Frontal cortex (tissue), 4 donors: ENCODE measurements around the gene GPHB5. TPM values are rescaled to one million over a fixed set of nuclear protein-coding genes. Genes with fewer than 3 reads are reported as not detected.
"Not testable (repeated sequence)": the region's sequence is repeated elsewhere in the genome, so short reads cannot be mapped to it uniquely, and the experiment has no call there.

Source experiments
- DNase-seq, 2 donors: peaks; one replicate each; pipeline ENCODE4 v3.0.0; 2012; ENCODE audit warnings: low spot score in 2 of 2
- FAIRE-seq: peaks from 2 replicates; lab custom pipeline; 2012; peaks lifted over from hg19 to GRCh38; lab: Jason Lieb, UNC
- total RNA-seq: library from RNA; depleted of rRNA; stranded (reverse); fragments of >200 nt; gene quantifications from one replicate; pipeline ENCODE4 v1.2.3, GENCODE V29; 2014
- donor health status: control.
- donor health status: control.
- donor health status: control.

Gene GPHB5, protein sequence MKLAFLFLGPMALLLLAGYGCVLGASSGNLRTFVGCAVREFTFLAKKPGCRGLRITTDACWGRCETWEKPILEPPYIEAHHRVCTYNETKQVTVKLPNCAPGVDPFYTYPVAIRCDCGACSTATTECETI
- not detected for total RNA-seq

DNA sequence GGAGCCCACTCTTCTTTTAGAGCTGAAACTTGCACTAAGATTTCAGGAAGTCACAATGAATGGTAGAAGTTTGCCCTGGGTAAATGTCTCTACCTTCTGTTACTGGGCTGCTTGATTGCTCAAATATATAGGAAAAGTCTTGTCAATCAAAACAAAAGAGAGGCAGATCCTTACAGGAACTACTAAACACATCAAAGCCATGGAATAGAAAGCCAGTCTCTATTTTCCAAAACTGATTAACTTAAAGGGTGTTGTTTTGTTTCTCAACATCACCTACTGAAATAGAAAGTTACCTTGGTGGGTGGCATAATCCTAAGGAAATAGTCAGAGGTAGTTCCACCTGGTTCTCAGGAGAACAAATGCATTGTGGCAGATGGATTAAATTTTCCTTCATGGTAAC, at the start of gene GPHB5:
GPHB5 (minus strand) TSS at position 101 of the 400 bp plus-strand sequence. CDS start 1,086 bp downstream, outside the sequence.
- FAIRE-seq, result no peak
- DNase-seq, result no peak

DNA sequence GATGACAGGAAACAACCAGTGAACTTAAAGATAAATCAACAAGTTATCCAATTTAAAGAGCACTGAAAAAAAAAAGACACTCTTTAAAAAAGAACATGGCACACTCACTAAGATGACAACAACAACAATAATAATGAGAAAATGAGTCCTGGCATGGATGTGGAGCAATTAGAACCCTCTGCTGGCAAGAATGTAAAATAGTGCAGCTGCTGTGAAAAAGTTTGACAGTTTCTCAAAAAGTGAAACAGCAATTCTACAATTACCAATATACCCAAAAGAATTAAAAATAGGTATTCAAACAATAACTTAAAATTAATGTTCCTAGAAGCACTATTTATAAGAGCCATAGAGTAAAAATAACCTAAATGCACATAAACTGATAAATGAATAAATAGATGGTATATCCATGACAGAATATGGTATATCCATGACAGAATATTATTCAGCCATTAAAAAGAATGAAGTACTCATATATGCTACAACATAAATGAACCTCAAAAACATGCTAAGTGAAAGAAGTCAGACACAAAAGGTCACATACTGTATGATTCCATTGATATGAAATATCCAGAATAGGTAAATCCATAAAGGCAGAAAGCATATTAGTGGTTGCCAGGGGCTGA, 49.1 kb upstream of the GPHB5 start:
- FAIRE-seq, result peak; percentile 23
- DNase-seq, result no peak

DNA sequence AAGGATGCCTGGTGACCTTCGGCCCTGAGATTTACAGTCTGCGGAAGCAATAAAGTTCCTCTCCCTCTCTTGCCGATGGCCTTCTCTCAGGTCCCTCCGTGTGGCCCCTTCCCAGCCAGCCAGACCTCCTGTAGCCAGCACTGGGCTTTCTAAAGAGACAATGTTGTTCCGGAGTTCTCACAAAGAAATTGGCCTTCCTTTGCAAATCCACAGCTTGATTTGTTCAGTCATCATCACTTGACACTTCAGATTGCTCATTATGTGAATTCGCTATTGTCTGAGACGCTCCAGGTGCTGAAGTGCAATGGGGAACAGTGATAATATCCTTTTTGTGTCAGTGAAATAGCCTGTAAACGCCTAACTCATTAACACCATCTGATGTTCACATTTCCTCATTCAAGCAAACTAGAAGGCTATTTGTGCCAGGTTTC, 43.7 kb upstream of the GPHB5 start:
- no peak for DNase-seq
- FAIRE-seq, result no peak

DNA sequence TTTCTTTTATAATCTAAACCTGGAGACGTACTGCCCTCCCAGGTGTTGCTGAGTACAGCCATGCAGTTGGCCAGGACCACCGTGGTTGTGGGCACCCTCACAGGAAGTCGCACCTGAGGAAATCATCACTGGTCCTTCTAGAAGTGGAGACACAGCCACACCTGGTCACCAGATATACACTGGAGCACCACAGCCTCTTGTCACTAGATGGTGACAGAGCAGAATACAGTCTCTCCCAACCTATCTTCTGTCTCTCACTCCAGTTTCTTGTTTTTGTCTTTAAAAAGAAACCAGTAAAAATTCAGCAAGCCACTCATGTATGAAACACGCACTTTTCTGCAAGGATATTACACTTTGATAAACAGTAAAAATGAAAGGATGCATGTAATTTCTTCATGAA, 43.1 kb upstream of the GPHB5 start:
- DNase-seq (no peak), FAIRE-seq (no peak)

DNA sequence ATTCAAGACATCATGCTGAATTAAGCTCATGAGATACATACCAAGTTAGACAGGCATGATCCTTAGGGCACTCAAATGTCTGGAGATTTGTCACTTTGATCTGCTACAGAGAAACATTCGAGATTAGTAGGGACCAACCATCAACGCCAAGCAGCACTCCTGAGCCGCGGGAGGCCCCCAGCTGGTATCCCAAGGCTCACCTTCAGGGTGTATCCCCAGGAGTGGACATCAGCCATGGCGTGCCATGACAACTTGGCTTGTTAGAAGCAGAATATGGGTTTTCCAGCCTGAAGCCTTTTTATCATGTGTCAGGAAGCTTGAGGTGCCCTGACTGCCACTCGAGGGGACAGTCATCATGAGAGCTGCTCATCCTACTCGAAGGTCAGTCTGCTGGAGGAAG, 39.1 kb upstream of the GPHB5 start:
- FAIRE-seq, result no peak
- DNase-seq, result no peak

DNA sequence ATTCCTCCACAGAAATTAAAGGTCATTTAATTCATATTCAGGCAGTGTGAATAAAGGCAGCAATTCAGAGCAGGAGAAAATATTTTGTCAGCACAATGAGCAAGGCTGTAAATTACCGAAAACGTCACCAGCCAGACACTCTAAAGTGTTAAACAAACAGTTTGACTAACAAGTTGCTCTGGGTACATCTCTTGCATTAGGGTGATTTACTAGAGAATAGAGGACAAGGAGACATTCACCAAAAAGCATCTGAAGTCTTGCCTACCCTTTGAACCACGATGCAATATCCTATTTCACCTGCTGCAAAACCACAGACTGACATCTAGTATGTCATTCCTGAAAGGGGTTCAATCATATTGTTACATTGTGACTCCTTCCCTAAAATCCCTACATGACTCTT, 27.1 kb upstream of the GPHB5 start:
- DNase-seq, result no peak
- FAIRE-seq, result no peak

DNA sequence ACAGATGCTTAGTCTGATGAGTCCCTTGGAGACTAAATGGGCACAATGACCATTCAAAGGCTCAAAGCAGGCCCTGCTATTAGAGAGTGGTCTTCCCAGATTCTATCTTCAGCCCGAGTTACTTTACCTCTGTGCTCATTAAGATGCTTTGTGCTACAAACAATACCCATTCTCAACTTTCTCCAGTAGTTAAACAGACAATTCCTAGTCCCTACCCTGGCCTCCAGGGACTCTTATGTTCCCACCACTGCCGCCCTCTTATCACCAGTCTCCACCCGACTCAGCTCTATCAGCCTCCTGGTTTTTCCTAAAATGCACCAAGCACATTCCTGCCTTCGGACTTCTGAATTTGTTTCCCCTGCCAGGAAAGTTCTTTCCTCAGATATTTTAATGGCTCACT, 25.6 kb upstream of the GPHB5 start:
- DNase-seq (no peak), FAIRE-seq (no peak)

DNA sequence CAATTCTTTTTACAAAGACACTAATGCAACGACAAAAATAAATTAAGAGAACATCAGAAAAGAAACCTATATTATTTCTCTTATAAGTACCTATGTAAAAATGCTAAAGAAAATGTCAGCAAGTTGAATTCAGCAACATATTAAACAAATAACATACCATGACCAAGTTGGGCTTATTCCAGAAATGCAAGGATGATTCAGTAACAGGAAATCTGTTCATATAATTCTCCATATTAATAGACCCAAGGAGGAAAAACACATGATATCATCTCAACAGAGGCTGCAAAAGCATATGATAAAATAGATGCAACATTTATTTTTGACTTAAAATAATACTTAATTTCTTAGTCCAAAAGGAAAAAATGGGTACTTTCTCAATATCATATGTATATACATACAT, 25.1 kb upstream of the GPHB5 start:
- FAIRE-seq, result no peak
- DNase-seq, result no peak

DNA sequence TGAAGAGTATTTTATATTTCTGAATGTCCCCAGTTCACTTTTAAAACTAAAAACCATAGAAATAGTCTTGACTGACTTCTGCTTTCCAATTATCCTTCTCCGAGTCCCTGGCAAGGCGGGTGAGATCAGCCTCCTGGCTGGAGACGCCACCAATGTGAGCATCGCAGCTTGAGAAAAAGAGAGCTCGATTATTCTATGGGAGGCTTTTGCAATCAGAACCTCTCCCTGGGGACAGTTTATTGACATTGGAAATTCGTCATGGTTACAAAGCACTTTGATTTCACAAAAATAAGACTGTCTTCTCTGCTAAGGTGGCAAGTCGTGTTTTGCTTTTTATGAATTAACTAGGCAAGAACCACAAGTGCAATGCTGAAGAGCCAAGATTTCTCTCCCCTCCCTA, 23.6 kb upstream of the GPHB5 start:
- DNase-seq, result no peak
- no peak for FAIRE-seq

DNA sequence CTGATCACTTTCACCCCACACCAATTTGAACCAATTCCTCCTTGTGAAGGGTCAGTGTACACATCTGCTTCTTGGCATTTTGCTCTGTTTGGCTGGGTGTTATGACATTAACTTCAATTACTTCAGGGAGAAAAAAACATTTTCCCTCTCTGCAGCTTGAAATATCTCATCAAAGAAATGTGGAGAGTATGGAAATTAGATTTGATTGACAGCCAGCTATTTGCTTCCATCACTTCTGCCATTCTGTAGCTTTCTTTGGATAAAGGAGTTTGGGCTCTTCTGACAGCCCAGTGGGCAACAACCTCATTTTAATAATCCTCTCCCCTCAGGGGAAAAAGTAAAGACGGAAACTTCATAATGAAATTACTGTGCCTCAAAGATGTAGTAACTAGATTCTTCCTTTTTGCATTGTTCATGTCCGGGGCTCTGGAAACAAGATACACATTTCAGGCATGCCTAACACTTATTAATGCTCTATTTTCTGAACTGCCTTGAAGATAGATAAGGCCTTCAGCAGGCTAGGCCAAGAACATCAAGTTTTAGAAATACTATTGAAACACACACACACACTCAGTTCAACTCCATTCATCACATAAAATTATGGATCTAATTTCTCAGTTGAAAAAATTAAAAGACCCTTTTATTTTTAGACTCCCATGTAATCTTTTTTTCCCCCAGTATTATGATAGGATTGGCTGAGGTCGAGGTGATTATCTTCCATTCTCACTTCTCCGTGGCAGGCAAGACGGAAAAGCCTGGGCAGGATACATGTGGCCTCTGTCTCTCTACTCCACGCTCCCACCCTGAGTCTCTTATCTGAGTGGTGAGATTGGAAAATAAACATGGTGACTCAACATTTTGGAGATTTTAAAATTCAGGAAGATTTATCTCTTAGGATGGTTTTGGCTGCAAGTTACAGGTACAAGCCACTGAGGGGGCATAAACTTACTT, 10.3 kb upstream of the GPHB5 start:
- no peak for DNase-seq
- no peak for FAIRE-seq

DNA sequence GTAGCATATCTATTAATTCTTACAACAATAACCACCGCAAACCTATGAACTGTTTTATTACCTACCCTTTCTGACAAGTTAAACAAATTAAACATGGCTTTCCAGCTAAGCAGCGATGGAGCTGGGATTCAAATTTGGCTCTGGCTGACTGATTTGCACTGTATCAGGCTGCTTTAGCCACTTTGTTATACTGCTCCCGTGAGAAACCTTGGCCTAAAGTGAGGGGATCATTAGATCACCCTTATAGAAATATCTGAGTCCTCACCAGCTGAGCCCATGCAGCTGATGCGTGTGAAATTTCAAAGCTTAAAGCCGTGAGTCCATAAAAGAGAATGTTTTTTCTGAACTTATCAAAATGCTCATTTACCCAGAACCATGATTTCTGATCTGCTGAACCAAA, 8.1 kb upstream of the GPHB5 start:
- DNase-seq, result no peak

DNA sequence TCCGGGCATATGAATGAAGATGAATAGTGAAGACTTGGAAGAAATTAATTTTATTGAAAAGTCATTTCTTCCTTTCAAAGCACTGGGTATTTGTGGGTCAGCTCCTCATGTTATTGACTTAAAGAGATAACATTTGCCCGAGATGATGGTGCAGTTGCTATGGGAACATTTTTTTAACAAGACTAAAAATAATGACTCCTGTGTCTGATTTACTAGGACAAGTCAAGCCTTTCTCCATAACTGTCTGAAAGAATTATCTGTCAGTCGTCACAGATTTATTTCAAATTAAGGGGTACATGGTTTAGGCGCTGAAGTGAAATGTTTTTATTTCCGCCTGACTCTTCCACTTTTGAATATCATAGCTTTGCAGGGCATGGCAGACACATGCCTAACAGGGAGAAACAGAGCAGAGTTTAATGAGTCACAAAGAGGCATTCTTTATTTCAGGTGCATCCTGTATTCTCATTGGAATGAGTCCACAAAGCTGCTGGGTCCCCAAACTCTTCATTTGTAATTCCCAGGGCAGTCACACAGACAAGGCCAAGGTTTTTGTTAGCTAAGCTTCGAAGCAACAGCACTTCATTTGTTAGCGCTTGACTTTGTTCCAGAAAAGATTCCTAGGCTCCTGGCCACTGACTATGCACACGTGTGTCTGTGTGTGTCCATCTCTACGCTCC, 4.3 kb upstream of the GPHB5 start:
- DNase-seq (no peak), FAIRE-seq (no peak)

More for the DNA sequence above, 8.1 kb upstream of the GPHB5 start:
- FAIRE-seq, result no peak

DNA sequence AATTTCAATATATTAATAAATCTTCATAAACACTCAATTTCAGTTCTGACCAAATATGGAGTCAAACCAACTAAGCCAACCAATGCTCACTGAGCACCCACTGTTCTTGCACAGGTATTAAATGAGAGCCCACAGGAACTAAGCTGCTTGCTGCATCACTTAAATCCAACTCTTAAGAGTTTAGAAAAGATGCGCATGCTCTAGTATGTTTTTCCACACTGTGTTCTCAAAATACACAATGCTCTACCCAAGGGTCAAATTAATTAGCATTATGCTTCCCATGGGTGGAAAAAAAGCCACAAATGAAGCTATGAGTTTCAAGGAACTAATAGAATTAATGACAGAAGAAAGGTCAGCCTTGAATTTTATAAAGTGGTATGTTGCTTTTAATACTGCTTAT, 3.7 kb upstream of the GPHB5 start:
- FAIRE-seq (no peak), DNase-seq (no peak)

DNA sequence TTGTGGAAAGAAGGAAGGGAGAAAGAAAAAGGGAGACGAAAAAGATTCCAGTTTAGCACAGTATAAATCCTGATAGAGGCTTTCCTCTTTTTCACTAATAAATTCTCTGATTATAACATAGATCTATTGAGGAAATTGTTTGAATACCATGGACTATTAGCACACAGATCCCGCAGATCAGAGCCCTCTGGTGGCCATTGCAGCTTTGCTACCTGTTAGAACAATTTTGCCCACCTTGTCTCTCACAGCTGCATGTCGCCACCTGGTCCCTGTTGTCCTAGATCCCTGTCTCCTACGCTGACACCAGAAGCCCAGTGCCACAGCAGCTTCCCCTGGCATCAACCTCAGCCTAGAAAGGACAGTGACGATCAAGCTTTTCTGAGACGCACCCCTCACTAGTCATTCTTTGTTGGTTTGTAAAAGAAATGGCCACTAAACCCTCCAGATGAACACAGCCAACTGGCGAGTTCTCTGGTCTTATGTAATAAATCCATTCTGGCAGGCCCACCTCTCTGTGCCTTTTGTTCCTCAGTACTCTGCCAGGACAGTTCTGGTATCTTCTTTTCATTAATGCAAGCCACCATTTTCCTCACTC, 9.9 kb downstream of the GPHB5 start:
- FAIRE-seq, result no peak
- DNase-seq, result no peak

DNA sequence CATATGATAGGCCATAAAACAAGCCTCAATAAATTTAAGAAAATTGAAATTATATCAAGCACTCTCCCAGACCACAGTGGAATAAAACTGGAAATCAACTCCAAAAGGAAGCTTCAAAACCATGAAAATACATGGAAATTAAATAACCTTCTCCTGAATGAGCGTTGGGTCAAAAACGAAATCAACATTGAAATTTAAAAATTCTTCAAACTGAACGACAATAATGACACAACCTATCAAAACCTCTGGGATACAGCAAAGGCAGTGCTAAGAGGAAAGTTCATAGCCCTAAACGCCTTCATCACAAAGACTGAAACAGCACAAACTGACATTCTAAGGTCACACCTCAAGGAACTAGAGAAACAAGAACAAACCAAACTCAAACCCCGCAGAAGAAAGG, 14.3 kb downstream of the GPHB5 start:
- DNase-seq, FAIRE-seq: not testable (repeated sequence)

DNA sequence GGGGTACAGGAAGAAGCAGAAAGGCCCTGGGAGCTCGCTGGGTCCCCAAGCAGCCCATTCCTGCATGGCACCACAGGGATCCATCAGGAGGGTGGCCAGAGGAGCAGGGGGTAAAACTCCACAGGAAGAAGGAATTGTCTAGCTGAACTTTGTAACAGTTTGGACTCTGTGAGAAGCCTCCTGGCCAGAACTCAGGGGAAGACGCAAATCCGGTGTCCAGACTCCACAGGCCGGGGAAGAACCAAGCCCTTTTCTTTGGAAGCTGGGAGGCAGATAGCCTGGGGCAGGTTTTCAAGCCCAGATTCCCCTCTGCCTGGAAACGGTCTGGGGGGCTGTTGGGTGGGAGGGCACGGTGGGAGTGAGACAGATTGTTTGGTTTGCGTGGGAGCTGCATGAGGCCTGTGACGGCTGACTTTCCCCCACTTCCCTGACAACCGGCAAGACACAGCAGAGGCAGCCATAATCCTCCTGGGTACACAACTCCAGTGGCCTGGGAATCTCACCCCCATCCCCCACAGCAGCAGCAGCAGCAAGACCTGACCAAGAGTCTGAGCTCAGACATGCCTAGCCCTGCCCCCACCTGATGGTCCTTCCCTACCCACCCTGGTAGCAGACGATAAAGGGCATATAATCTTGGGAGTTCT, 16.7 kb downstream of the GPHB5 start:
- FAIRE-seq (no peak), DNase-seq (no peak)

DNA sequence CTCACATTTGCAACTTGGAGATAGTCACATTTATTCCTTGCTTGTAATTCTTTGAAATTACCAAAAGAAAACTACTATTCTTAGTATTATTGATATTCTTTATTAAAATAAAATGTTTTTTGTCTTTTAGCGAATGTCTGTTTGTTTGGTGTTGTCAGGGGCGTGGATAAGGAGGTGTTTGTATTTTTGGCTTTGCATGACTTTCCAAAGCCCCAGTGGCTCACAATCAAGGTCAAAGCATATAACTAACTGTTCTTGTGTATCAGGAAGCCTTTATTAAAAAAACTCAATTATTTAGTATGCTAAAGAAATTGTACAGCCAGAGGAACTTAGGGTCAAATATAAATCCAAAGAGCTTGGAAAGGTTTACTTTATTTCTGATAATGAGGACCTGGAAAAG, 17.9 kb downstream of the GPHB5 start:
- no peak for DNase-seq

DNA sequence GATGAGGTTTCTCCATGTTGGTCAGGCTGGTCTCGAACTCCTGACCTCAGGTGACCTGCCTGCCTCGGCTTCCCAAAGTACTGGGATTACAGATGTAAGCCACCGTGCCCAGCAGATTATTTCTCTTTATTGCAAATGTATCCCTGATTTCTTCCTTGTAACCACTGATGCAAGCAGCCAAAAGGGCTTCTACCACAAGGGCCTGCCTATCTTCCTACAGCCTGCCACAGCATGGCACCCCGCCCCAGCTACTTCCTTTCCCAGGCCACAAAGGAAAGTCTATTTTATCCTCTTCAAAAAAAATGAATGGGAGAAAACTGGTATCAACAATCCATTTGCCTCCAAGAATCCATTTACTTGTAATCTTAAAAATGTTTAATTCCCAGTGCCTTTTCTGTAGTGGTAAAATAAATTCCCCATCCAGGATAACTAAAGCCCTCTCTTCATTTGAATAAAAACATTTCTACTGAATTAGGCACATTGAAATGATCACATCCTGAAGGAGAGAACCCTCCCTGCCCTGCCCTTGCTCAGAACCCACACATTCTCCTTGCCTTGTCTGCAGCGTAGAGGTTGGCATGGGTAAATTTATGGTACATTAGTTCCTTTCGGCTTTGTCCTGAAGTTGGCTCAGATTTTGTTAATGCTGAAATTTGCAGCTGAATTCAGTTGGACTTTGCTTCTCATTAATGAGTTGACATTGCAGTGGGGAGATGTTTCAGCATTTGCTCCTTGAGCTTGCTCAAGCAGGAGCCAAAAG, 19.2 kb downstream of the GPHB5 start:
- DNase-seq (no peak), FAIRE-seq (no peak)

More for the DNA sequence above, 17.9 kb downstream of the GPHB5 start:
- no peak for FAIRE-seq
